WTC11 (cell line): Measurements from ENCODE around the gene ISG20L2. TPM values are rescaled to one million over a fixed set of nuclear protein-coding genes. Genes with fewer than 3 reads are reported as not detected.
A peak's percentile ranks its signal among the peaks of the same experiment; 100 is the strongest.

Experiments used
- ATAC-seq: fragments of 200-7000 bp; cut with Tn5 transposase; 2 replicates; pipeline ENCODE4 v1.10.0; 2021; ENCODE audit warnings: mild to moderate bottlenecking, moderate library complexity
- CTCF ChIA-PET: fragments of 300-600 bp; sonication (Branson Sonifier 250); formaldehyde crosslinking; loops from one replicate; lab custom pipeline; 2021; ENCODE audit warnings: antibody characterized with exemption; lab: Charles Lee
- POLR2A ChIA-PET: fragments of 350-600 bp; sonication (Branson Sonifier 250); formaldehyde crosslinking; loops from one replicate; lab custom pipeline; 2021; ENCODE audit warnings: antibody characterized with exemption; lab: Charles Lee
- DNase-seq: peaks from one replicate; pipeline ENCODE4 v3.0.0; 2021; ENCODE audit warnings: low spot score
- H3K27ac Mint-ChIP-seq: 2 replicates; pipeline ENCODE4 v1.8.0; 2021; ENCODE audit warnings: mixed read lengths
- H3K27me3 Mint-ChIP-seq: 2 replicates; pipeline ENCODE4 v1.8.0; 2021; ENCODE audit warnings: low read depth, mild to moderate bottlenecking, moderate library complexity, mixed read lengths
- H3K36me3 Mint-ChIP-seq: 2 replicates; pipeline ENCODE4 v1.8.0; 2021; ENCODE audit warnings: mixed read lengths
- H3K4me1 Mint-ChIP-seq: 2 replicates; pipeline ENCODE4 v1.8.0; 2022; ENCODE audit warnings: mixed read lengths
- H3K4me3 Mint-ChIP-seq: 2 replicates; pipeline ENCODE4 v1.8.0; 2021; ENCODE audit warnings: mild to moderate bottlenecking, moderate library complexity, mixed read lengths
- H3K9me3 Mint-ChIP-seq: 2 replicates; pipeline ENCODE4 v1.8.0; 2021; ENCODE audit warnings: mixed read lengths
- ELF4 ChIP-seq: sonication (generic); formaldehyde crosslinking; IDR thresholded peaks from 2 replicates; pipeline ENCODE4 v1.8.1; 2022; ENCODE audit warnings: low read depth, mild to moderate bottlenecking, moderate library complexity, missing genetic modification reagents
- ETV6 ChIP-seq: sonication (generic); formaldehyde crosslinking; IDR thresholded peaks from 2 replicates; pipeline ENCODE4 v1.8.1; 2022; ENCODE audit warnings: mild to moderate bottlenecking, missing genetic modification reagents
- GRHL2 ChIP-seq: fragments of 250-450 bp; sonication (Bioruptor Pico); IDR thresholded peaks from 2 replicates; pipeline ENCODE4 v1.8.0; 2022; ENCODE audit warnings: mild to moderate bottlenecking, moderate library complexity; ENCODE audit not compliant: insufficient replicate concordance, severe bottlenecking
- GTF2I ChIP-seq: fragments of 250-450 bp; sonication (Bioruptor Pico); conservative IDR thresholded peaks from 2 replicates; pipeline ENCODE4 v1.4.0; 2021; ENCODE audit warnings: mild to moderate bottlenecking
- MYBL2 ChIP-seq: sonication (generic); formaldehyde crosslinking; IDR thresholded peaks from 2 replicates; pipeline ENCODE4 v1.8.1; 2023; ENCODE audit warnings: mild to moderate bottlenecking, moderate library complexity, missing genetic modification reagents
- NR2C2 ChIP-seq: sonication (generic); formaldehyde crosslinking; IDR thresholded peaks from 2 replicates; pipeline ENCODE4 v1.8.0; 2022; ENCODE audit warnings: mild to moderate bottlenecking, missing genetic modification reagents
- NR3C1 ChIP-seq: sonication (generic); formaldehyde crosslinking; conservative IDR thresholded peaks from 2 replicates; pipeline ENCODE4 v1.8.1; 2023; ENCODE audit warnings: low read depth, mild to moderate bottlenecking, missing genetic modification reagents
- RELA ChIP-seq: sonication (generic); formaldehyde crosslinking; IDR thresholded peaks from 2 replicates; pipeline ENCODE4 v1.8.1; 2022; ENCODE audit warnings: missing genetic modification reagents, mild to moderate bottlenecking, borderline replicate concordance
- ZNF671 ChIP-seq: fragments of 250-450 bp; sonication (Bioruptor Pico); IDR thresholded peaks from 2 replicates; pipeline ENCODE4 v1.8.0; 2021; ENCODE audit warnings: mild to moderate bottlenecking
- total RNA-seq: library from RNA; stranded (reverse); gene quantifications from 3 replicates; pipeline ENCODE4 v1.2.3, GENCODE V29; 2021
- TF ChIP-seq, protein P1 (sequence below): fragments of 200-600 bp; IDR thresholded peaks from 2 replicates; pipeline ENCODE4 v1.8.0; 2022; ENCODE audit warnings: antibody characterized with exemption
- TF ChIP-seq, protein P2 (sequence below): sonication (generic); formaldehyde crosslinking; IDR thresholded peaks from 2 replicates; pipeline ENCODE4 v1.8.0; 2022; ENCODE audit warnings: mild to moderate bottlenecking, missing genetic modification reagents
- TF ChIP-seq, protein P3 (sequence below): sonication (generic); formaldehyde crosslinking; IDR thresholded peaks from 2 replicates; pipeline ENCODE4 v1.8.0; 2022; ENCODE audit warnings: missing genetic modification reagents
- TF ChIP-seq, protein P4 (sequence below): sonication (generic); formaldehyde crosslinking; IDR thresholded peaks from 2 replicates; pipeline ENCODE4 v1.8.1; 2023; ENCODE audit warnings: mild to moderate bottlenecking, missing genetic modification reagents, moderate library complexity
- TF ChIP-seq, protein P5 (sequence below): sonication (generic); formaldehyde crosslinking; IDR thresholded peaks from 2 replicates; pipeline ENCODE4 v1.8.0; 2023; ENCODE audit warnings: missing genetic modification reagents, mild to moderate bottlenecking, borderline replicate concordance
- TF ChIP-seq, protein P6 (sequence below): sonication (generic); formaldehyde crosslinking; IDR thresholded peaks from 2 replicates; pipeline ENCODE4 v1.8.1; 2023; ENCODE audit warnings: mild to moderate bottlenecking, missing genetic modification reagents, moderate library complexity

ISG20L2 gene
- total RNA-seq, 1 experiment from 2014 or later: 43.8 TPM

DNA sequence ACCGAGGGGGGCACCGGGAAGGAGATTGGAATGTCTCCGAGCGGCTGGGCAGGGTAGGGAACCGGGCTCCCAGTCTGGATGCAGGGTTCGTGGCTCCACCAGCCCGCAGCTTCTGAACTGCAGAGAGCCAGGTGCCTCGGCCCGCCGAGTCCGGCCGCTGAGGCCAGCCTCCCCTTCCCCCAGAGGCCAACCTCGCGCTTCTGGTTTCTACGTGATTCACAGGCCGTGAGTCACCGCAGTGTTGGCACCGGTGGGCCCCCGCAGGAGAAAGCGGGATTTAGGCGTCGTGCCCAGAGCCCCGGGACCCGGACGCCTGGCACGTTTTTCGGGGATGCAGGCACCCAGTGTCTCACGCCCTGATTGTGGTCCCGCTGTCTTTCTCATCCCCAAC is 23.6 kb downstream of the ISG20L2 start (continued):
- TF ChIP-seq, protein P1, sequence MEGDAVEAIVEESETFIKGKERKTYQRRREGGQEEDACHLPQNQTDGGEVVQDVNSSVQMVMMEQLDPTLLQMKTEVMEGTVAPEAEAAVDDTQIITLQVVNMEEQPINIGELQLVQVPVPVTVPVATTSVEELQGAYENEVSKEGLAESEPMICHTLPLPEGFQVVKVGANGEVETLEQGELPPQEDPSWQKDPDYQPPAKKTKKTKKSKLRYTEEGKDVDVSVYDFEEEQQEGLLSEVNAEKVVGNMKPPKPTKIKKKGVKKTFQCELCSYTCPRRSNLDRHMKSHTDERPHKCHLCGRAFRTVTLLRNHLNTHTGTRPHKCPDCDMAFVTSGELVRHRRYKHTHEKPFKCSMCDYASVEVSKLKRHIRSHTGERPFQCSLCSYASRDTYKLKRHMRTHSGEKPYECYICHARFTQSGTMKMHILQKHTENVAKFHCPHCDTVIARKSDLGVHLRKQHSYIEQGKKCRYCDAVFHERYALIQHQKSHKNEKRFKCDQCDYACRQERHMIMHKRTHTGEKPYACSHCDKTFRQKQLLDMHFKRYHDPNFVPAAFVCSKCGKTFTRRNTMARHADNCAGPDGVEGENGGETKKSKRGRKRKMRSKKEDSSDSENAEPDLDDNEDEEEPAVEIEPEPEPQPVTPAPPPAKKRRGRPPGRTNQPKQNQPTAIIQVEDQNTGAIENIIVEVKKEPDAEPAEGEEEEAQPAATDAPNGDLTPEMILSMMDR: no peak
- TF ChIP-seq, protein P2, sequence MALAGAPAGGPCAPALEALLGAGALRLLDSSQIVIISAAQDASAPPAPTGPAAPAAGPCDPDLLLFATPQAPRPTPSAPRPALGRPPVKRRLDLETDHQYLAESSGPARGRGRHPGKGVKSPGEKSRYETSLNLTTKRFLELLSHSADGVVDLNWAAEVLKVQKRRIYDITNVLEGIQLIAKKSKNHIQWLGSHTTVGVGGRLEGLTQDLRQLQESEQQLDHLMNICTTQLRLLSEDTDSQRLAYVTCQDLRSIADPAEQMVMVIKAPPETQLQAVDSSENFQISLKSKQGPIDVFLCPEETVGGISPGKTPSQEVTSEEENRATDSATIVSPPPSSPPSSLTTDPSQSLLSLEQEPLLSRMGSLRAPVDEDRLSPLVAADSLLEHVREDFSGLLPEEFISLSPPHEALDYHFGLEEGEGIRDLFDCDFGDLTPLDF: no peak
- TF ChIP-seq ZNF671 (no peak), RELA (CRISPR knock-in tag) (no peak), GRHL2 (no peak), MYBL2 (CRISPR knock-in tag) (no peak), GTF2I (CRISPR knock-in tag) (no peak)
- TF ChIP-seq, all 79 proteins: peak for 8

DNA sequence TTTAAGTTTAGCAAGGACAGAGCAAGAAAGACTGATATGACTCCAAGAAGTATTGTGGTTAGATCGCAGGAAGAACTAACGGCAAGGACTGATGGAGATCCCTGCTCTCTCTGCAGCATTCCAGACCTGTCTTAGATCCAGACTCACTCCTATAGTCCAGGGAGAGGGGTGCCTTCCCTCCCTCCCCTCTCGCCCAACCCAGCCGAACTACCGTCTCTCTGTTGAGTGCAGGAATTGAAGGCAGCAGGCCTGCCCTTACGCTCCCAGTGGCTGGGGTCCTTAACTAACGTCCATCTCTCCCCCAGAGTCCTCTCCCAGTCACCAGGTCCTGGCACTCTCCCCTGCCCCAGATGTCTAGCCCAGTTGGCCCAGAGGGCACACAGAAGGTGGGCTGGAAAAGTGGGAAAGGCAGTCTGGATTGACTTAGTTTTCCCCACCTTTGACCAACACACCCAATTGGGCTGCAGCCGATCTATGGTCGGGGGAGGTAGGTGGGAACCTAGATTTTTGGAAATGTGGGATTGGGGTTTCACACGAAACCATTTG is 24.3 kb downstream of the ISG20L2 start:
- TF ChIP-seq, protein P3, sequence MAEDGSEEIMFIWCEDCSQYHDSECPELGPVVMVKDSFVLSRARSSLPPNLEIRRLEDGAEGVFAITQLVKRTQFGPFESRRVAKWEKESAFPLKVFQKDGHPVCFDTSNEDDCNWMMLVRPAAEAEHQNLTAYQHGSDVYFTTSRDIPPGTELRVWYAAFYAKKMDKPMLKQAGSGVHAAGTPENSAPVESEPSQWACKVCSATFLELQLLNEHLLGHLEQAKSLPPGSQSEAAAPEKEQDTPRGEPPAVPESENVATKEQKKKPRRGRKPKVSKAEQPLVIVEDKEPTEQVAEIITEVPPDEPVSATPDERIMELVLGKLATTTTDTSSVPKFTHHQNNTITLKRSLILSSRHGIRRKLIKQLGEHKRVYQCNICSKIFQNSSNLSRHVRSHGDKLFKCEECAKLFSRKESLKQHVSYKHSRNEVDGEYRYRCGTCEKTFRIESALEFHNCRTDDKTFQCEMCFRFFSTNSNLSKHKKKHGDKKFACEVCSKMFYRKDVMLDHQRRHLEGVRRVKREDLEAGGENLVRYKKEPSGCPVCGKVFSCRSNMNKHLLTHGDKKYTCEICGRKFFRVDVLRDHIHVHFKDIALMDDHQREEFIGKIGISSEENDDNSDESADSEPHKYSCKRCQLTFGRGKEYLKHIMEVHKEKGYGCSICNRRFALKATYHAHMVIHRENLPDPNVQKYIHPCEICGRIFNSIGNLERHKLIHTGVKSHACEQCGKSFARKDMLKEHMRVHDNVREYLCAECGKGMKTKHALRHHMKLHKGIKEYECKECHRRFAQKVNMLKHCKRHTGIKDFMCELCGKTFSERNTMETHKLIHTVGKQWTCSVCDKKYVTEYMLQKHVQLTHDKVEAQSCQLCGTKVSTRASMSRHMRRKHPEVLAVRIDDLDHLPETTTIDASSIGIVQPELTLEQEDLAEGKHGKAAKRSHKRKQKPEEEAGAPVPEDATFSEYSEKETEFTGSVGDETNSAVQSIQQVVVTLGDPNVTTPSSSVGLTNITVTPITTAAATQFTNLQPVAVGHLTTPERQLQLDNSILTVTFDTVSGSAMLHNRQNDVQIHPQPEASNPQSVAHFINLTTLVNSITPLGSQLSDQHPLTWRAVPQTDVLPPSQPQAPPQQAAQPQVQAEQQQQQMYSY: peak; percentile 60; the same call in 1 of the 2 replicates
- no peak for TF ChIP-seq NR3C1 (CRISPR knock-in tag)
- DNase-seq: peak; percentile 32
- ATAC-seq: no peak
- POLR2A ChIA-PET: interaction anchor here (1.0 to 5.4 kb wide), 2 partner anchors 12 to 25 kb away, joined by 3 to 195 read pairs; partner anchors contain the start of gene ISG20L2
- H3K27me3 Mint-ChIP-seq: peaks cover 23% of the 10 kb centered on the region
- H3K36me3 Mint-ChIP-seq: peaks cover 20% of the 10 kb centered on the region
- H3K4me3 Mint-ChIP-seq: peak overlapping the region; percentile 84
- CTCF ChIA-PET: interaction anchor here (1.0 to 25.2 kb wide), 11 partner anchors 10 to 188 kb away, joined by 3 to 1553 read pairs (median 18); partner anchors contain the start of genes INSRR, ISG20L2, METTL25B and NES
- peaks cover 46% of the 10 kb centered on the region for H3K4me1 Mint-ChIP-seq
- H3K9me3 Mint-ChIP-seq: no peaks in the 10 kb centered on the region
- no peak overlapping the region; the same call in 1 of the 2 replicates for H3K27ac Mint-ChIP-seq

DNA sequence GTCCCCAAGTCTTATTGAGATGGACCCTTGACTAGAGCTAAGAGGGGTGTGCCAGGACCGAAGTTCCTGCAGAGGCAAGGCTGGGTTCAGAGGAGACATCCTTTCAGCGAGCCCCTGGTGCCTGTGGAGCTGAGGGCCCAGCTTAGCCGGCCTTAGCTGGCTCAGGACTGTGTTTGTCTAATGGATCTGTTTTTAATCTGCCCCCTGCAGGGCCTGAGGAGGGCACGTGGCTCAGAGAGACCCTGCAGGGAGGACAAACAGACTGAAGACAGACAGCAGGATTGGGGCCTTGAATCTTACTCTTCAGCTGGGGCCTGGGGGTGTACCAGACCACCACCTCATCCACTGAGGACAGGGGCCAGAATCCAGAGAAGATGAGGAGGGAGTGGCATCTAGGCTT is 24.8 kb downstream of the ISG20L2 start:
- ChIA-PET POLR2A (interaction anchor here (0.9 to 1.0 kb wide), 2 partner anchors 12 to 25 kb away, joined by 3 to 4 read pairs; partner anchors contain the start of gene ISG20L2), CTCF (interaction anchor here (1.0 to 25.2 kb wide), 6 partner anchors 16 to 157 kb away, joined by 3 to 1553 read pairs (median 36); partner anchors contain the start of genes NES and NTRK1)
- TF ChIP-seq, protein P4, sequence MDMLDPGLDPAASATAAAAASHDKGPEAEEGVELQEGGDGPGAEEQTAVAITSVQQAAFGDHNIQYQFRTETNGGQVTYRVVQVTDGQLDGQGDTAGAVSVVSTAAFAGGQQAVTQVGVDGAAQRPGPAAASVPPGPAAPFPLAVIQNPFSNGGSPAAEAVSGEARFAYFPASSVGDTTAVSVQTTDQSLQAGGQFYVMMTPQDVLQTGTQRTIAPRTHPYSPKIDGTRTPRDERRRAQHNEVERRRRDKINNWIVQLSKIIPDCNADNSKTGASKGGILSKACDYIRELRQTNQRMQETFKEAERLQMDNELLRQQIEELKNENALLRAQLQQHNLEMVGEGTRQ (CRISPR knock-in tag): peak; percentile 74
- no peak for TF ChIP-seq NR2C2 (CRISPR knock-in tag)
- Mint-ChIP-seq H3K27me3 (peaks cover 23% of the 10 kb centered on the region), H3K9me3 (no peaks in the 10 kb centered on the region), H3K36me3 (peaks cover 25% of the 10 kb centered on the region), H3K27ac (no peak overlapping the region), H3K4me3 (peak overlapping the region; percentile 84), H3K4me1 (peaks cover 41% of the 10 kb centered on the region)
- DNase-seq (no peak), ATAC-seq (no peak)

DNA sequence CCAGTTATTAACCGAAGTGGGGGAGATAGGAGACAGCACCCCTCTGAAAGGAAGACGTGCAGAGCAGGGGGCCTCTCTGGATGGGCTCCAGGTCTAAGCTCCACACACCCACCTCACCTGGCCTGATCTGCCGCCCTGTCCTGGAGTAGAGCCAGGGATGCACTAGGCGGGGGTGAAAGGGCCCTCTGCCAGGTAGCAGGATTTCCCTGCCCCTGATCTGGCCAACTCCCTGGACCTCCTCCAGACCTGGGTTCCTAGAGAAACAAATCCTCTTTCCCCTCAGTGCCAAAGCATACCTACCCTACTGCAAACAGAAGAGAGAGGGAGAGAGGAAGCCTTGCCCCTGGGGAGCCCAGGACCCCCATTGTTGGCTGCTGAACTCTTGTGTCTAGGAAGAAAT is 25.2 kb downstream of the ISG20L2 start:
- Mint-ChIP-seq H3K27me3 (peaks cover 23% of the 10 kb centered on the region), H3K27ac (no peak overlapping the region), H3K36me3 (peaks cover 29% of the 10 kb centered on the region), H3K9me3 (no peaks in the 10 kb centered on the region), H3K4me1 (peaks cover 37% of the 10 kb centered on the region), H3K4me3 (peak overlapping the region; percentile 84)
- ChIA-PET POLR2A (interaction anchor here (0.9 to 1.0 kb wide), 2 partner anchors 12 to 25 kb away, joined by 3 to 4 read pairs; partner anchors contain the start of gene ISG20L2), CTCF (interaction anchor here (1.0 to 25.2 kb wide), 5 partner anchors 15 to 157 kb away, joined by 3 to 1553 read pairs (median 16); partner anchors contain the start of gene NTRK1)
- ATAC-seq: no peak
- no peak for DNase-seq
- TF ChIP-seq ELF4 (CRISPR knock-in tag) (no peak), GTF2I (CRISPR knock-in tag) (no peak), ETV6 (CRISPR knock-in tag) (no peak)
- TF ChIP-seq, protein P5, sequence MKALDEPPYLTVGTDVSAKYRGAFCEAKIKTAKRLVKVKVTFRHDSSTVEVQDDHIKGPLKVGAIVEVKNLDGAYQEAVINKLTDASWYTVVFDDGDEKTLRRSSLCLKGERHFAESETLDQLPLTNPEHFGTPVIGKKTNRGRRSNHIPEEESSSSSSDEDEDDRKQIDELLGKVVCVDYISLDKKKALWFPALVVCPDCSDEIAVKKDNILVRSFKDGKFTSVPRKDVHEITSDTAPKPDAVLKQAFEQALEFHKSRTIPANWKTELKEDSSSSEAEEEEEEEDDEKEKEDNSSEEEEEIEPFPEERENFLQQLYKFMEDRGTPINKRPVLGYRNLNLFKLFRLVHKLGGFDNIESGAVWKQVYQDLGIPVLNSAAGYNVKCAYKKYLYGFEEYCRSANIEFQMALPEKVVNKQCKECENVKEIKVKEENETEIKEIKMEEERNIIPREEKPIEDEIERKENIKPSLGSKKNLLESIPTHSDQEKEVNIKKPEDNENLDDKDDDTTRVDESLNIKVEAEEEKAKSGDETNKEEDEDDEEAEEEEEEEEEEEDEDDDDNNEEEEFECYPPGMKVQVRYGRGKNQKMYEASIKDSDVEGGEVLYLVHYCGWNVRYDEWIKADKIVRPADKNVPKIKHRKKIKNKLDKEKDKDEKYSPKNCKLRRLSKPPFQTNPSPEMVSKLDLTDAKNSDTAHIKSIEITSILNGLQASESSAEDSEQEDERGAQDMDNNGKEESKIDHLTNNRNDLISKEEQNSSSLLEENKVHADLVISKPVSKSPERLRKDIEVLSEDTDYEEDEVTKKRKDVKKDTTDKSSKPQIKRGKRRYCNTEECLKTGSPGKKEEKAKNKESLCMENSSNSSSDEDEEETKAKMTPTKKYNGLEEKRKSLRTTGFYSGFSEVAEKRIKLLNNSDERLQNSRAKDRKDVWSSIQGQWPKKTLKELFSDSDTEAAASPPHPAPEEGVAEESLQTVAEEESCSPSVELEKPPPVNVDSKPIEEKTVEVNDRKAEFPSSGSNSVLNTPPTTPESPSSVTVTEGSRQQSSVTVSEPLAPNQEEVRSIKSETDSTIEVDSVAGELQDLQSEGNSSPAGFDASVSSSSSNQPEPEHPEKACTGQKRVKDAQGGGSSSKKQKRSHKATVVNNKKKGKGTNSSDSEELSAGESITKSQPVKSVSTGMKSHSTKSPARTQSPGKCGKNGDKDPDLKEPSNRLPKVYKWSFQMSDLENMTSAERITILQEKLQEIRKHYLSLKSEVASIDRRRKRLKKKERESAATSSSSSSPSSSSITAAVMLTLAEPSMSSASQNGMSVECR (CRISPR knock-in tag): no peak
- TF ChIP-seq, protein P6, sequence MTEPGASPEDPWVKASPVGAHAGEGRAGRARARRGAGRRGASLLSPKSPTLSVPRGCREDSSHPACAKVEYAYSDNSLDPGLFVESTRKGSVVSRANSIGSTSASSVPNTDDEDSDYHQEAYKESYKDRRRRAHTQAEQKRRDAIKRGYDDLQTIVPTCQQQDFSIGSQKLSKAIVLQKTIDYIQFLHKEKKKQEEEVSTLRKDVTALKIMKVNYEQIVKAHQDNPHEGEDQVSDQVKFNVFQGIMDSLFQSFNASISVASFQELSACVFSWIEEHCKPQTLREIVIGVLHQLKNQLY (CRISPR knock-in tag): no peak
